ENCODE measurements around the gene EPS15. TPM values are rescaled to one million over a fixed set of nuclear protein-coding genes. Genes with fewer than 3 reads are reported as not detected.

EPS15 gene
- total RNA-seq, 3 donors from 2014 or later = 83.6 to 144 (median 127) TPM

- Histone ChIP-seq H3K27ac (no peak overlapping the region), H3K27me3 (peaks cover 0 to 15% of the 10 kb centered on the region in 2 donors), H3K36me3 (no peaks in the 10 kb centered on the region), H3K4me1 (no peaks in the 10 kb centered on the region), H3K4me3 (no peak overlapping the region), H3K9me3 (no peaks in the 10 kb centered on the region)
- intact Hi-C loops (cut with DNase I; ENCODE audit: low total_unique reads) = no loop called here
- no peak for DNase-seq (ENCODE audit: low spot score in 2 of 2)
- TF ChIP-seq POLR2AphosphoS5 (IDR thresholded peaks at IDR 0.05) = no peak
- TF ChIP-seq, protein P1, sequence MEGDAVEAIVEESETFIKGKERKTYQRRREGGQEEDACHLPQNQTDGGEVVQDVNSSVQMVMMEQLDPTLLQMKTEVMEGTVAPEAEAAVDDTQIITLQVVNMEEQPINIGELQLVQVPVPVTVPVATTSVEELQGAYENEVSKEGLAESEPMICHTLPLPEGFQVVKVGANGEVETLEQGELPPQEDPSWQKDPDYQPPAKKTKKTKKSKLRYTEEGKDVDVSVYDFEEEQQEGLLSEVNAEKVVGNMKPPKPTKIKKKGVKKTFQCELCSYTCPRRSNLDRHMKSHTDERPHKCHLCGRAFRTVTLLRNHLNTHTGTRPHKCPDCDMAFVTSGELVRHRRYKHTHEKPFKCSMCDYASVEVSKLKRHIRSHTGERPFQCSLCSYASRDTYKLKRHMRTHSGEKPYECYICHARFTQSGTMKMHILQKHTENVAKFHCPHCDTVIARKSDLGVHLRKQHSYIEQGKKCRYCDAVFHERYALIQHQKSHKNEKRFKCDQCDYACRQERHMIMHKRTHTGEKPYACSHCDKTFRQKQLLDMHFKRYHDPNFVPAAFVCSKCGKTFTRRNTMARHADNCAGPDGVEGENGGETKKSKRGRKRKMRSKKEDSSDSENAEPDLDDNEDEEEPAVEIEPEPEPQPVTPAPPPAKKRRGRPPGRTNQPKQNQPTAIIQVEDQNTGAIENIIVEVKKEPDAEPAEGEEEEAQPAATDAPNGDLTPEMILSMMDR (IDR thresholded peaks at IDR 0.05) = no peak
- TF ChIP-seq POLR2A (IDR thresholded peaks at IDR 0.05) = no peak
Observed at GRCh38 chr1:51340380-51340779, 178.7 kb downstream of the EPS15 start.

- intact Hi-C loops (cut with DNase I; ENCODE audit: low total_unique reads) = no loop called here
Observed at GRCh38 chr1:51336711-51337110, 182.4 kb downstream of the EPS15 start.

DNA sequence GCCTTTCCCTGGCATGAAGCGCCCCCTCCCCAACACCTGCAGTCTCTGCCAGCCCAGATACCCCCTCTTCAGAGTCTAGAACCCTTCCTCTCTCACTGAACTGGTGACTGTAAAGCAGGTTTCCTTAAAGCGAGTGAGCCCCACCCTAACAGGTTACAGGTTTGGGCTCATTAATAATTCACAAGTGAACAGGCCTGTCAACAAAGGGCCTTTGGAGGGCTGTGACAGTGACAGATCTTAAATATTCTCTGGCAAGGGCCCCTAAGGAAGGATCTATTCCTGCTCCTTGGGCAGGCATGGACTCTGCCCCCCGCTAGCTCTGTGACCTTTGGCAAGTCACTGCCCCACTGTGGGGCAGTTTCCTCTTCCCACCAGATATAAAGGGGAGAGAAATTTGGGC lies 183.1 kb downstream of the EPS15 start:
- Histone ChIP-seq H3K36me3 (no peaks in the 10 kb centered on the region), H3K27ac (no peak overlapping the region), H3K27me3 (no peaks in the 10 kb centered on the region), H3K4me1 (no peaks in the 10 kb centered on the region), H3K9me3 (no peaks in the 10 kb centered on the region), H3K4me3 (no peak overlapping the region)
- DNase-seq (ENCODE audit: low spot score in 2 of 2) = peak in 1 of 2 donors; percentile 44
- TF ChIP-seq POLR2AphosphoS5 (IDR thresholded peaks at IDR 0.05) (no peak), POLR2A (IDR thresholded peaks at IDR 0.05) (no peak)
- TF ChIP-seq, protein P1 (IDR thresholded peaks at IDR 0.05) = no peak
- intact Hi-C loops (cut with DNase I; ENCODE audit: low total_unique reads) = no loop called here

More at GRCh38 chr1:51336711-51337110, 182.4 kb downstream of the EPS15 start:
- H3K4me3 ChIP-seq = no peak overlapping the region
- H3K4me1 ChIP-seq = no peaks in the 10 kb centered on the region
- H3K36me3 ChIP-seq = no peaks in the 10 kb centered on the region
- no peaks in the 10 kb centered on the region for H3K27me3 ChIP-seq
- H3K27ac ChIP-seq = no peak overlapping the region
- TF ChIP-seq POLR2A (IDR thresholded peaks at IDR 0.05) (no peak), POLR2AphosphoS5 (IDR thresholded peaks at IDR 0.05) (no peak)
- TF ChIP-seq, protein P1 (IDR thresholded peaks at IDR 0.05) = no peak
- no peak for DNase-seq (ENCODE audit: low spot score in 2 of 2)
- H3K9me3 ChIP-seq = no peaks in the 10 kb centered on the region

DNA sequence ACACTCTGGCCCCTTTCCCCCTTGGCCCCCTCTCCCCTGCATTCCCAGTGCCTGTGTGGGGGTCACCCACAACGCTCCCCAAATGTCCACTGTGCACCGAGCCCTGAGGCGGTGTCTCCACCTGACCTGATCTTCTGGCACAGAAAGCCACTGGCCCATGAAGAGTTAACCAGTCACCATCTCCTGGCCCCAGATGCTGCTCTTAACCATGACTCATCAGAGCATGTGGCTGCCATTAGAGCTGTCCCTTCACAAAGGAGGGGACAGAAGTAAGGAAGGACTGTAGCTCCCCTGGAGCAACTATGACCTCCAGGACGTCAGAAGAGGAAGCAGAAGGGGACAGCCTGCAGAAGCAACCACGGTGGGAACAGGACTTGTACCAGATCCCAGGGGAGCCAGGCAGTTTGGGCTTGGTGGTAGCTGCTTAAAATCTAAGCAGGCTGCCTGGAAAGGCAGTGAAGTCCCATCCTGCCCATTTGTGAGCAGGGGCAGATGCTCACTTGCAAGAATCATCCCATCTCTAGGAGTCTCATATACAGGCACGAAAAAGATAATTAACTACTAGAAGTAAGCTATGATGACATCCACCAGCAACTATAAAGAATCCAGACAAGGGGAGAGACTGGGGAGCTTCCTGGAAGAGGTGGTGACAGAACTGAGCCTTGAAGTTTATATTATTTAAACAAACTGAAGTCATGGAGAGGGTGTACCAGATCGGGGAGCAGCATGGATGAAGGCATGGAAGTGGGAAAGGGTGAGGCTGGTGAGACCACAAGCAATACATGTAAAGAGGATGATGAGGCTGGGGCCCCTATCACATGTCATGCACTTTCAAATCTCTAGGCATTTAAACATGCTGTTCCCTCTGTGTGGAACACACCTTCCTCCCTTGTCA lies 187.6 kb downstream of the EPS15 start:
- no peaks in the 10 kb centered on the region for H3K27me3 ChIP-seq
- no peaks in the 10 kb centered on the region for H3K4me1 ChIP-seq
- DNase-seq (ENCODE audit: low spot score in 2 of 2) = peak in 1 of 2 donors; percentile 65
- intact Hi-C loops (cut with DNase I; ENCODE audit: low total_unique reads) = no loop called here
- no peaks in the 10 kb centered on the region for H3K36me3 ChIP-seq
- H3K4me3 ChIP-seq = peak overlapping the region in 2 of 3 donors; percentile 58 to 85
- TF ChIP-seq POLR2AphosphoS5 (IDR thresholded peaks at IDR 0.05) (no peak), POLR2A (IDR thresholded peaks at IDR 0.05) (no peak)
- TF ChIP-seq, protein P1 (IDR thresholded peaks at IDR 0.05) = no peak
- H3K27ac ChIP-seq = peak overlapping the region; percentile 74 to 90
- H3K9me3 ChIP-seq = no peaks in the 10 kb centered on the region
